H9 (cell line): ENCODE data around the gene ZMPSTE24. TPM values are rescaled to one million over a fixed set of nuclear protein-coding genes. Genes with fewer than 3 reads are reported as not detected.

Source experiments
- DNase-seq: peaks from one replicate; pipeline ENCODE4 v3.0.0-alpha.2; 2017
- H2AFZ ChIP-seq: one replicate; pipeline ENCODE4 v1.6.1; 2013; ENCODE audit warnings: mild to moderate bottlenecking, low read length, control low read depth, moderate library complexity
- H2AK5ac ChIP-seq: 2 replicates; pipeline ENCODE4 v1.6.1; 2013; ENCODE audit warnings: low read length, control low read depth, mixed read lengths; ENCODE audit not compliant: insufficient read length
- H2BK120ac ChIP-seq: one replicate; pipeline ENCODE4 v1.6.1; 2013; ENCODE audit warnings: low read depth, mild to moderate bottlenecking, low read length, control low read depth, inconsistent platforms; ENCODE audit not compliant: poor library complexity, severe bottlenecking
- H2BK12ac ChIP-seq: 2 replicates; pipeline ENCODE4 v1.6.1; 2013; ENCODE audit warnings: low read length, control low read depth, mixed read lengths, low read depth; ENCODE audit not compliant: insufficient read length
- H2BK15ac ChIP-seq: 2 replicates; pipeline ENCODE4 v1.6.1; 2013; ENCODE audit warnings: low read depth, low read length, control low read depth
- H2BK20ac ChIP-seq: one replicate; pipeline ENCODE4 v1.6.1; 2013; ENCODE audit warnings: low read depth, mild to moderate bottlenecking, low read length, control low read depth, inconsistent platforms; ENCODE audit not compliant: poor library complexity, severe bottlenecking
- H2BK5ac ChIP-seq: 2 replicates; pipeline ENCODE4 v1.6.1; 2013; ENCODE audit warnings: low read length, control low read depth, mixed read lengths; ENCODE audit not compliant: insufficient read length
- H3K14ac ChIP-seq: 2 replicates; pipeline ENCODE4 v1.6.1; 2013; ENCODE audit warnings: low read length, control low read depth; ENCODE audit not compliant: insufficient read depth
- H3K18ac ChIP-seq: 2 replicates; pipeline ENCODE4 v1.6.1; 2013; ENCODE audit warnings: low read depth, mild to moderate bottlenecking, mixed read lengths, low read length, control low read depth; ENCODE audit not compliant: insufficient read length
- H3K23ac ChIP-seq: 2 replicates; pipeline ENCODE4 v1.6.1; 2013; ENCODE audit warnings: low read length, control low read depth, mixed read lengths, low read depth; ENCODE audit not compliant: insufficient read length
- H3K23me2 ChIP-seq: 2 replicates; pipeline ENCODE4 v1.6.1; 2013; ENCODE audit warnings: low read depth, mild to moderate bottlenecking, mixed read lengths, low read length, control low read depth; ENCODE audit not compliant: insufficient read length, poor library complexity, severe bottlenecking
- H3K27ac ChIP-seq: 2 replicates; pipeline ENCODE4 v1.5.1; 2013; ENCODE audit warnings: low read length, control low read depth, mixed read lengths, low read depth; ENCODE audit not compliant: insufficient read length
- H3K27me3 ChIP-seq: 2 replicates; pipeline ENCODE4 v1.6.1; 2013; ENCODE audit warnings: low read length, control low read depth, inconsistent platforms; ENCODE audit not compliant: insufficient read depth
- H3K4ac ChIP-seq: 2 replicates; pipeline ENCODE4 v1.6.1; 2013; ENCODE audit warnings: low read depth, mild to moderate bottlenecking, control low read depth, inconsistent platforms, low read length, moderate library complexity
- H3K4me1 ChIP-seq: 2 replicates; pipeline ENCODE4 v1.6.1; 2013; ENCODE audit warnings: low read length, control low read depth, inconsistent platforms; ENCODE audit not compliant: insufficient read depth
- H3K4me2 ChIP-seq: 2 replicates; pipeline ENCODE4 v1.6.1; 2013; ENCODE audit warnings: low read length, control low read depth, mixed read lengths; ENCODE audit not compliant: insufficient read length, insufficient read depth
- H3K56ac ChIP-seq: 2 replicates; pipeline ENCODE4 v1.6.1; 2013; ENCODE audit warnings: low read depth, mild to moderate bottlenecking, mixed read lengths, low read length, control low read depth; ENCODE audit not compliant: insufficient read length
- H3K79me1 ChIP-seq: 2 replicates; pipeline ENCODE4 v1.6.1; 2013; ENCODE audit warnings: low read depth, mild to moderate bottlenecking, moderate library complexity, low read length, control low read depth, inconsistent platforms; ENCODE audit not compliant: insufficient read depth, poor library complexity, severe bottlenecking
- H3K79me2 ChIP-seq: 2 replicates; pipeline ENCODE4 v1.6.1; 2013; ENCODE audit warnings: low read length, control low read depth, inconsistent platforms; ENCODE audit not compliant: insufficient read depth
- H3K9ac ChIP-seq: 2 replicates; pipeline ENCODE4 v1.6.1; 2013; ENCODE audit warnings: low read length, control low read depth, mixed read lengths; ENCODE audit not compliant: insufficient read length; ENCODE audit errors: extremely low read depth
- H3K9me3 ChIP-seq: one replicate; pipeline ENCODE4 v1.6.1; 2013; ENCODE audit warnings: low read depth, low read length, inconsistent platforms; ENCODE audit not compliant: control insufficient read depth
- H3T11ph ChIP-seq: one replicate; pipeline ENCODE4 v1.6.1; 2013; ENCODE audit warnings: mild to moderate bottlenecking, low read length, control low read depth, inconsistent platforms
- H4K20me1 ChIP-seq: one replicate; pipeline ENCODE4 v1.6.1; 2013; ENCODE audit not compliant: control insufficient read depth, insufficient read length, insufficient read depth
- H4K5ac ChIP-seq: 2 replicates; pipeline ENCODE4 v1.6.1; 2013; ENCODE audit warnings: low read depth, mild to moderate bottlenecking, mixed read lengths, low read length, control low read depth; ENCODE audit not compliant: insufficient read length
- H4K8ac ChIP-seq: replicated peaks from 2 replicates; pipeline ENCODE4 v1.6.1; 2013; ENCODE audit warnings: low read length, control low read depth, mixed read lengths, low read depth; ENCODE audit not compliant: insufficient read length
- H4K91ac ChIP-seq: 2 replicates; pipeline ENCODE4 v1.6.1; 2013; ENCODE audit warnings: low read depth, mild to moderate bottlenecking, moderate library complexity, mixed read lengths, low read length, control low read depth; ENCODE audit not compliant: insufficient read length
- H3K27ac Mint-ChIP-seq, 3 experiments: 2 replicates in 2 of 3; 3 replicates in 1 of 3; pipeline ENCODE4 v1.8.0; 2020 to 2021; ENCODE audit warnings: mixed read lengths in 3 of 3, mild to moderate bottlenecking in 1 of 3, moderate library complexity in 1 of 3
- H3K27me3 Mint-ChIP-seq: 2 replicates; pipeline ENCODE4 v1.8.0; 2021; ENCODE audit warnings: low read depth, mild to moderate bottlenecking, moderate library complexity, mixed read lengths
- H3K36me3 Mint-ChIP-seq, 3 experiments: 2 replicates in 2 of 3; 3 replicates in 1 of 3; pipeline ENCODE4 v1.8.0; 2020 to 2021; ENCODE audit warnings: low read depth in 3 of 3, mixed read lengths in 3 of 3; ENCODE audit not compliant: insufficient read depth in 1 of 3
- H3K4me1 Mint-ChIP-seq, 2 experiments: 2 replicates each; pipeline ENCODE4 v1.8.0; 2020; ENCODE audit warnings: mixed read lengths in 2 of 2
- H3K4me3 Mint-ChIP-seq, 2 experiments: 2 replicates in 1 of 2; 3 replicates in 1 of 2; pipeline ENCODE4 v1.8.0; 2020 to 2021; ENCODE audit warnings: mild to moderate bottlenecking in 2 of 2, mixed read lengths in 2 of 2, moderate library complexity in 1 of 2
- H3K9me3 Mint-ChIP-seq, 2 experiments: 2 replicates in 1 of 2; 3 replicates in 1 of 2; pipeline ENCODE4 v1.8.0; 2020; ENCODE audit warnings: mild to moderate bottlenecking in 2 of 2, mixed read lengths in 2 of 2, moderate library complexity in 1 of 2
- CTCF ChIP-seq: fragments of 200-600 bp; sonication (generic); conservative IDR thresholded peaks from 3 replicates; pipeline ENCODE4 v1.8.0; 2021; ENCODE audit warnings: antibody characterized with exemption, mild to moderate bottlenecking
- WGBS: extraction: QIAGEN DNeasy Blood & Tissue Kit; methylation state at CpG from one replicate; pipeline ENCODE4 v1.1.7; 2013; ENCODE audit warnings: missing lambda C conversion rate, low lambda C conversion rate, mixed read lengths; ENCODE audit not compliant: insufficient read length; ENCODE audit errors: extremely low coverage; 5-methylcytosine and 5-hydroxymethylcytosine counted together
- total RNA-seq: library from RNA; stranded (reverse); gene quantifications from 2 replicates; pipeline ENCODE4 v1.2.1, GENCODE V29; 2021

The ZMPSTE24 gene
- total RNA-seq, 1 experiment from 2014 or later, result 47.6 TPM

GRCh38 chr1:40274331-40274730 is 16.3 kb downstream of the ZMPSTE24 start:
- WGBS, result no CpG with 5 or more reads among the region's 2 CpGs
- Histone ChIP-seq H4K5ac (no peak overlapping the region), H3K23me2 (no peaks in the 10 kb centered on the region)

More at GRCh38 chr1:40274331-40274730, 16.3 kb downstream of the ZMPSTE24 start:
- H4K91ac ChIP-seq, result no peak overlapping the region
- no peaks in the 10 kb centered on the region for H3K27me3 ChIP-seq
- H2BK12ac ChIP-seq, result no peak overlapping the region
- no peaks in the 10 kb centered on the region for H3K79me2 ChIP-seq
- Mint-ChIP-seq H3K27me3 (no peaks in the 10 kb centered on the region), H3K4me3 (no peak overlapping the region), H3K36me3 (peaks cover 9 to 57% (median 50%) of the 10 kb centered on the region in 3 experiments; a peak in 6 of 7 replicates), H3K9me3 (no peaks in the 10 kb centered on the region), H3K27ac (no peak overlapping the region), H3K4me1 (peaks cover 4 to 8% of the 10 kb centered on the region in 2 experiments; a peak in 2 of 4 replicates)
- no peak overlapping the region for H3K23ac ChIP-seq
- no peak overlapping the region for H3T11ph ChIP-seq
- H3K4ac ChIP-seq, result no peak overlapping the region
- no peak overlapping the region for H2BK120ac ChIP-seq
- no peak overlapping the region for H2AFZ ChIP-seq
- no peak overlapping the region for H2BK5ac ChIP-seq
- H2BK15ac ChIP-seq, result no peak overlapping the region
- no peak for TF ChIP-seq CTCF
- H3K4me2 ChIP-seq, result no peak overlapping the region
- no peak overlapping the region for H4K8ac ChIP-seq
- no peaks in the 10 kb centered on the region for H3K9me3 ChIP-seq
- no peak overlapping the region for H3K9ac ChIP-seq
- H3K79me1 ChIP-seq, result no peaks in the 10 kb centered on the region
- no peak overlapping the region for H3K56ac ChIP-seq
- no peak for DNase-seq
- no peak overlapping the region for H2AK5ac ChIP-seq
- H2BK20ac ChIP-seq, result no peak overlapping the region
- H3K4me1 ChIP-seq, result no peaks in the 10 kb centered on the region
- H3K27ac ChIP-seq, result no peak overlapping the region
- no peaks in the 10 kb centered on the region for H4K20me1 ChIP-seq
- H3K18ac ChIP-seq, result no peak overlapping the region
- H3K14ac ChIP-seq, result no peak overlapping the region
